A549 (cell line): ENCODE results near the gene PPP1R1C. TPM values are rescaled to one million over a fixed set of nuclear protein-coding genes. Genes with fewer than 3 reads are reported as not detected.

ENCODE experiments used
- ATAC-seq, 2 experiments: fragments of 200-7000 bp in 1 of 2; fragments of >200 bp in 1 of 2; cut with Nextera tagmentation in 1 of 2; cut with Tn5 transposase in 1 of 2; 3 replicates each; pipeline versions ENCODE4 v1.8.0 to v1.9.1; 2018 to 2020; ENCODE audit warnings: mild to moderate bottlenecking in 1 of 2, moderate library complexity in 1 of 2
- CTCF ChIA-PET: fragments of 300-600 bp; sonication (Branson Sonifier 250); formaldehyde crosslinking; extraction: SDS; loops from one replicate; lab custom pipeline; 2021; ENCODE audit warnings: antibody characterized with exemption, inconsistent platforms; lab: Yijun Ruan, JAX
- POLR2A ChIA-PET: fragments of 350-600 bp; formaldehyde crosslinking; extraction: SDS; loops from one replicate; lab custom pipeline; 2021; ENCODE audit warnings: antibody characterized with exemption, inconsistent platforms; lab: Yijun Ruan, JAX
- DNase-seq, 2 experiments: peaks; one replicate each; pipeline versions ENCODE4 v3.0.0 to v3.0.0-alpha.2; 2011 to 2016; ENCODE audit warnings: low read depth in 1 of 2, low spot score in 1 of 2
- FAIRE-seq: peaks from 2 replicates; lab custom pipeline; 2011; peaks lifted over from hg19 to GRCh38; lab: Jason Lieb, UNC
- H3K27ac ChIP-seq, 2 experiments: fragments of >200 bp; sonication (Bioruptor Twin); formaldehyde crosslinking; 3 replicates each; pipeline ENCODE4 v1.5.1; 2016 to 2017
- H3K4me1 ChIP-seq: fragments of >200 bp; sonication (Bioruptor Twin); formaldehyde crosslinking; 3 replicates; pipeline ENCODE4 v1.6.1; 2016
- H3K4me2 ChIP-seq: fragments of >200 bp; sonication (Bioruptor Twin); formaldehyde crosslinking; 3 replicates; pipeline ENCODE4 v1.6.1; 2016
- H3K4me3 ChIP-seq: fragments of >200 bp; sonication (Bioruptor Twin); formaldehyde crosslinking; 3 replicates; pipeline ENCODE4 v1.5.1; 2016
- H3K9me3 ChIP-seq: fragments of >200 bp; sonication (Bioruptor Twin); formaldehyde crosslinking; 3 replicates; pipeline ENCODE4 v1.6.1; 2016
- ATOH8 ChIP-seq: fragments of 250-450 bp; sonication (Bioruptor Pico); IDR thresholded peaks from 2 replicates; pipeline ENCODE4 v1.5.0; 2020; ENCODE audit warnings: low read depth, mild to moderate bottlenecking, moderate library complexity
- BCL3 ChIP-seq: fragments of >200 bp; sonication (Bioruptor Twin); formaldehyde crosslinking; IDR thresholded peaks from 3 replicates; pipeline ENCODE4 v1.6.1; 2016
- CBX2 ChIP-seq: fragments of 200-600 bp; sonication (generic); IDR thresholded peaks from 2 replicates; pipeline ENCODE4 v1.6.1; 2016; ENCODE audit warnings: low read depth, mild to moderate bottlenecking, borderline replicate concordance
- CHD2 ChIP-seq: fragments of 150-350 bp; IDR thresholded peaks from 2 replicates; pipeline ENCODE4 v1.6.1; 2014; ENCODE audit warnings: low read length; ENCODE audit not compliant: partially characterized antibody
- CHD4 ChIP-seq: fragments of 200-600 bp; sonication (generic); IDR thresholded peaks from 2 replicates; pipeline ENCODE4 v1.6.1; 2016; ENCODE audit warnings: antibody characterized with exemption, mild to moderate bottlenecking, borderline replicate concordance
- EHF ChIP-seq: fragments of 250-450 bp; sonication (Bioruptor Pico); IDR thresholded peaks from 2 replicates; pipeline ENCODE4 v1.5.0; 2020; ENCODE audit warnings: mild to moderate bottlenecking
- EHMT2 ChIP-seq: fragments of 200-600 bp; sonication (generic); IDR thresholded peaks from 2 replicates; pipeline ENCODE4 v1.6.1; 2016; ENCODE audit warnings: antibody characterized with exemption, low read depth, mild to moderate bottlenecking, moderate library complexity
- FOSL2 ChIP-seq, 2 experiments: fragments of 450-650 bp in 1 of 2; fragments of >200 bp in 1 of 2; sonication (Bioruptor Twin) in 1 of 2; formaldehyde crosslinking; IDR thresholded peaks; 2 replicates each; pipeline versions ENCODE4 v1.5.0 to v1.6.1; 2016 to 2020; ENCODE audit warnings: mild to moderate bottlenecking in 1 of 2, moderate library complexity in 1 of 2
- HOXB13 ChIP-seq: fragments of 250-450 bp; sonication (Bioruptor Pico); IDR thresholded peaks from 2 replicates; pipeline ENCODE4 v1.5.0; 2020; ENCODE audit warnings: low read depth, mild to moderate bottlenecking, moderate library complexity
- HOXB5 ChIP-seq: fragments of 250-450 bp; sonication (Bioruptor Pico); IDR thresholded peaks from 2 replicates; pipeline ENCODE4 v1.5.0; 2020; ENCODE audit warnings: mild to moderate bottlenecking, moderate library complexity
- JUNB ChIP-seq: fragments of >200 bp; sonication (Bioruptor Twin); formaldehyde crosslinking; IDR thresholded peaks from 2 replicates; pipeline ENCODE4 v1.6.1; 2016
- MAFK ChIP-seq: fragments of 450-650 bp; IDR thresholded peaks from 2 replicates; pipeline ENCODE4 v1.6.1; 2014; ENCODE audit not compliant: partially characterized antibody
- NPAS2 ChIP-seq: fragments of 250-450 bp; sonication (Bioruptor Pico); IDR thresholded peaks from 2 replicates; pipeline ENCODE4 v1.8.0; 2022; ENCODE audit warnings: mild to moderate bottlenecking, moderate library complexity, borderline replicate concordance
- PBX3 ChIP-seq: IDR thresholded peaks from 2 replicates; pipeline ENCODE4 v1.6.1; 2012
- PHF8 ChIP-seq: fragments of 200-600 bp; sonication (generic); IDR thresholded peaks from 2 replicates; pipeline ENCODE4 v1.6.1; 2016; ENCODE audit warnings: low read depth, mild to moderate bottlenecking, antibody characterized with exemption, moderate library complexity, borderline replicate concordance
- POLR2A ChIP-seq: IDR thresholded peaks from 2 replicates; pipeline ENCODE4 v1.6.1; 2012; ENCODE audit warnings: mild to moderate bottlenecking, low read length
- RCOR1 ChIP-seq: fragments of 150-350 bp; IDR thresholded peaks from 2 replicates; pipeline ENCODE4 v1.6.1; 2014; ENCODE audit warnings: antibody characterized with exemption, low read length, low read depth
- RNF2 ChIP-seq: fragments of 200-600 bp; sonication (generic); IDR thresholded peaks from 2 replicates; pipeline ENCODE4 v1.6.1; 2016; ENCODE audit warnings: low read depth, mild to moderate bottlenecking, antibody characterized with exemption, moderate library complexity, borderline replicate concordance
- ZC3H11A ChIP-seq: fragments of 450-650 bp; IDR thresholded peaks from 2 replicates; pipeline ENCODE4 v1.6.1; 2014; ENCODE audit warnings: antibody characterized with exemption, mild to moderate bottlenecking
- ZNF302 ChIP-seq: fragments of 250-450 bp; sonication (Bioruptor Pico); IDR thresholded peaks from 2 replicates; pipeline ENCODE4 v1.9.0; 2021; ENCODE audit warnings: inconsistent platforms, mild to moderate bottlenecking, moderate library complexity
- ZSCAN20 ChIP-seq: fragments of 250-450 bp; sonication (Bioruptor Pico); IDR thresholded peaks from 2 replicates; pipeline ENCODE4 v1.8.0; 2022; ENCODE audit warnings: mild to moderate bottlenecking, moderate library complexity
- WGBS: methylation state at CpG from one replicate; pipeline ENCODE4 v1.1.6; 2017; ENCODE audit errors: missing lambda C conversion rate; 5-methylcytosine and 5-hydroxymethylcytosine counted together
- polyA plus RNA-seq, 4 experiments: library from polyadenylated mRNA; depleted of rRNA in 3 of 4; stranded (reverse); fragments of >200 nt; fragmentation: RNase III in 1 of 4; extraction: RNeasy Plus Mini Kit Qiagen cat#74134 plus additional on column Dnase treatment in 1 of 4; gene quantifications; 2 replicates in 3 of 4; 3 replicates in 1 of 4; pipeline ENCODE4 v1.2.3, GENCODE V29; 2011 to 2017

The PPP1R1C gene
- polyA plus RNA-seq, 2 of the 4 experiments (the other 2 are of a cell fraction): 0.81 to 2.7 TPM

- no peak for ATAC-seq
- H3K4me2 ChIP-seq: no peak overlapping the region
- ChIA-PET POLR2A (no interaction called here), CTCF (interaction anchor here (1.6 kb wide), 1 partner anchor 14 kb away, joined by 10 read pairs; no protein-coding TSS in a partner anchor)
- WGBS: 92% methylated on average over 3 of the region's 3 CpGs
- no peaks in the 10 kb centered on the region for H3K9me3 ChIP-seq
- no peak overlapping the region for H3K4me3 ChIP-seq
- 0 out of 3 replicates have a peak, but pooled peaks cover 3% of the 10 kb centered on the region for H3K4me1 ChIP-seq
- TF ChIP-seq PBX3 (no peak), CHD4 (no peak), NPAS2 (CRISPR knock-in tag) (no peak), PHF8 (no peak), EHF (CRISPR knock-in tag) (no peak), ZSCAN20 (no peak), CHD2 (no peak), HOXB5 (CRISPR knock-in tag) (no peak), RNF2 (no peak), ATOH8 (CRISPR knock-in tag) (no peak)
- no peak for FAIRE-seq
- no peak for DNase-seq
- H3K27ac ChIP-seq: no peak overlapping the region
These were observed 78.5 kb downstream of the PPP1R1C start for GRCh38 chr2:182064019-182064778.

- Histone ChIP-seq H3K4me2 (no peak overlapping the region), H3K4me1 (0 out of 3 replicates have a peak, but pooled peaks cover 3% of the 10 kb centered on the region), H3K27ac (no peak overlapping the region), H3K4me3 (no peak overlapping the region), H3K9me3 (no peaks in the 10 kb centered on the region)
- 37% methylated on average over 2 of the region's 2 CpGs for WGBS
- TF ChIP-seq FOSL2 (IDR thresholded peaks at IDR 0.05) (no peak), FOSL2 (CRISPR knock-in tag; IDR thresholded peaks at IDR 0.05) (peak; percentile 22; the same call in 1 of the 2 replicates), HOXB13 (no peak), CBX2 (no peak)
- FAIRE-seq: no peak
- no peak for DNase-seq
- no peak for ATAC-seq
- ChIA-PET CTCF (interaction anchor here (1.5 kb wide), 1 partner anchor 11 kb away, joined by 5 read pairs; no protein-coding TSS in a partner anchor), POLR2A (no interaction called here)
These were observed 80.9 kb downstream of the PPP1R1C start for GRCh38 chr2:182066400-182067087.

GRCh38 chr2:182067393-182067792 lies 81.7 kb downstream of the PPP1R1C start:
- H3K4me3 ChIP-seq: no peak overlapping the region
- FAIRE-seq: no peak
- no peaks in the 10 kb centered on the region for H3K9me3 ChIP-seq
- TF ChIP-seq MAFK (peak; percentile 83), NPAS2 (CRISPR knock-in tag) (no peak)
- ChIA-PET CTCF (no interaction called here), POLR2A (no interaction called here)
- H3K4me2 ChIP-seq: no peak overlapping the region
- H3K27ac ChIP-seq: no peak overlapping the region
- DNase-seq: no peak
- WGBS: 88% methylated on average over 5 of the region's 5 CpGs
- H3K4me1 ChIP-seq: 0 out of 3 replicates have a peak, but pooled peaks cover 3% of the 10 kb centered on the region
- ATAC-seq: no peak

GRCh38 chr2:182068811-182069210 lies 83.2 kb downstream of the PPP1R1C start:
- TF ChIP-seq ZNF302 (CRISPR knock-in tag) (no peak), BCL3 (no peak), EHMT2 (no peak), FOSL2 (IDR thresholded peaks at IDR 0.05) (no peak), FOSL2 (CRISPR knock-in tag; IDR thresholded peaks at IDR 0.05) (no peak), JUNB (no peak), RCOR1 (no peak), PHF8 (no peak), POLR2A (no peak), ZC3H11A (no peak)
- ATAC-seq (no peak), FAIRE-seq (no peak), DNase-seq (peak in 1 of 2 experiments; percentile 6)
- Histone ChIP-seq H3K4me1 (0 out of 3 replicates have a peak, but pooled peaks cover 3% of the 10 kb centered on the region), H3K4me3 (no peak overlapping the region), H3K27ac (no peak overlapping the region), H3K9me3 (no peaks in the 10 kb centered on the region), H3K4me2 (no peak overlapping the region)
- POLR2A ChIA-PET: no interaction called here
- 85% methylated on average over 3 of the region's 3 CpGs for WGBS
- CTCF ChIA-PET: interaction anchor here (1.8 kb wide), 1 partner anchor 9 kb away, joined by 5 read pairs; no protein-coding TSS in a partner anchor
